Activated CD8-positive, alpha-beta memory T cell treated with anti-CD3 and anti-CD28 coated beads, Interleukin-2, amount 50 U/mL, for 1 hour (primary cell): ENCODE data around the gene HOXA4.

ENCODE experiments used
- DNase-seq: peaks from one replicate; pipeline ENCODE4 v3.0.0-alpha.2; 2020; ENCODE audit errors: extremely low read depth

Gene HOXA4

GRCh38 chr7:27169658-27170425, 39.3 kb upstream of the HOXA4 start:
- no peak for DNase-seq

- DNase-seq: no peak
Observed at GRCh38 chr7:27168265-27168947, 37.8 kb upstream of the HOXA4 start.

GRCh38 chr7:27167916-27168264, 37.3 kb upstream of the HOXA4 start:
- DNase-seq: no peak

- no peak for DNase-seq
Observed at GRCh38 chr7:27166531-27167505, 36.3 kb upstream of the HOXA4 start.

- DNase-seq: no peak
Observed at GRCh38 chr7:27165996-27166530, 35.5 kb upstream of the HOXA4 start.

GRCh38 chr7:27165089-27165995, 34.8 kb upstream of the HOXA4 start, which contains the start of gene HOXA9:
HOXA9 (minus strand) TSS chr7:27165537; CDS start chr7:27165457, 80 bp downstream.
- no peak for DNase-seq

GRCh38 chr7:27164367-27165088, 34.0 kb upstream of the HOXA4 start:
- DNase-seq: no peak

- DNase-seq: no peak
Observed at GRCh38 chr7:27164045-27164366, 33.4 kb upstream of the HOXA4 start.

- DNase-seq: no peak
Observed at GRCh38 chr7:27163288-27164044, 32.9 kb upstream of the HOXA4 start.

- DNase-seq: no peak
Observed at GRCh38 chr7:27162561-27163287, 32.2 kb upstream of the HOXA4 start.

GRCh38 chr7:27161721-27162560, 31.4 kb upstream of the HOXA4 start:
- DNase-seq: no peak

GRCh38 chr7:27161214-27161720, 30.7 kb upstream of the HOXA4 start:
- no peak for DNase-seq

GRCh38 chr7:27160546-27161213, 30.1 kb upstream of the HOXA4 start:
- peak; percentile 74 for DNase-seq

- no peak for DNase-seq
Observed at GRCh38 chr7:27160145-27160545, 29.6 kb upstream of the HOXA4 start.

- no peak for DNase-seq
Observed at GRCh38 chr7:27159266-27160144, 28.9 kb upstream of the HOXA4 start.
